Panc1 (cell line): ENCODE results near the gene PCSK5. TPM values are rescaled to one million over a fixed set of nuclear protein-coding genes. Genes with fewer than 3 reads are reported as not detected.

Experiments
- ATAC-seq: fragments of 200-7000 bp; cut with Tn5 transposase; 2 replicates; pipeline ENCODE4 v1.9.1; 2020; ENCODE audit warnings: mild to moderate bottlenecking, moderate library complexity
- BruUV-seq: library from RNA; stranded (reverse); fragments of 400-500 nt; replicated peaks from 2 replicates; lab custom pipeline; 2021; lab: Mats Ljungman, UMichigan
- CTCF ChIA-PET: fragments of 300-600 bp; sonication (Branson Sonifier 250); formaldehyde crosslinking; loops from one replicate; lab custom pipeline; 2022; ENCODE audit warnings: antibody characterized with exemption; lab: Charles Lee
- POLR2A ChIA-PET: fragments of 300-600 bp; sonication (Branson Sonifier 250); formaldehyde crosslinking; loops from one replicate; lab custom pipeline; 2022; ENCODE audit warnings: antibody characterized with exemption; lab: Charles Lee
- DNase-seq: peaks from one replicate; pipeline ENCODE4 v3.0.0-alpha.2; 2010; ENCODE audit warnings: low read depth, low spot score
- H3K27ac ChIP-seq: 2 replicates; pipeline ENCODE4 v1.5.1; 2011; ENCODE audit warnings: mild to moderate bottlenecking, low read length, inconsistent platforms
- H3K27me3 ChIP-seq: fragments of 200-500 bp; sonication (Bioruptor generic); 2 replicates; pipeline ENCODE4 v1.6.0; 2014; ENCODE audit warnings: low read length, inconsistent platforms; ENCODE audit not compliant: control insufficient read depth, insufficient read depth
- H3K36me3 ChIP-seq: fragments of 200-500 bp; sonication (Bioruptor generic); 2 replicates; pipeline ENCODE4 v1.5.1; 2014; ENCODE audit warnings: inconsistent platforms, mild to moderate bottlenecking, low read length, moderate library complexity; ENCODE audit not compliant: control insufficient read depth, insufficient read depth
- H3K4me1 ChIP-seq: 2 replicates; pipeline ENCODE4 v1.5.1; 2011; ENCODE audit warnings: inconsistent platforms, mild to moderate bottlenecking, low read length, moderate library complexity; ENCODE audit not compliant: control insufficient read depth, insufficient read depth
- H3K4me3 ChIP-seq, 2 experiments: 2 replicates each; pipeline ENCODE4 v1.5.1; 2011 to 2012; ENCODE audit warnings: low read depth in 2 of 2, low read length in 2 of 2, mild to moderate bottlenecking in 2 of 2, inconsistent platforms in 1 of 2, moderate library complexity in 1 of 2
- H3K9me3 ChIP-seq: fragments of 200-500 bp; sonication (Bioruptor generic); 2 replicates; pipeline ENCODE4 v1.5.1; 2014; ENCODE audit warnings: low read depth, mild to moderate bottlenecking, inconsistent platforms, low read length, moderate library complexity; ENCODE audit not compliant: control insufficient read depth, insufficient read depth
- POLR2AphosphoS5 ChIP-seq: IDR thresholded peaks from 2 replicates; pipeline ENCODE4 v1.6.1; 2012; ENCODE audit warnings: mild to moderate bottlenecking, low read depth, low read length, moderate library complexity
- REST ChIP-seq, 2 experiments: IDR thresholded peaks; 2 replicates each; pipeline ENCODE4 v1.6.1; 2011 to 2012; ENCODE audit warnings: low read depth in 2 of 2, control low read depth in 1 of 2, low read length in 1 of 2, mild to moderate bottlenecking in 1 of 2, moderate library complexity in 1 of 2; ENCODE audit not compliant: insufficient read depth in 1 of 2
- SIN3A ChIP-seq: IDR thresholded peaks from 2 replicates; pipeline ENCODE4 v1.6.1; 2012; ENCODE audit warnings: low read depth, mild to moderate bottlenecking, low read length, moderate library complexity, borderline replicate concordance; ENCODE audit not compliant: insufficient read depth
- TCF7L2 ChIP-seq: IDR thresholded peaks from 2 replicates; pipeline ENCODE4 v1.6.1; 2011; ENCODE audit warnings: mild to moderate bottlenecking, low read depth, low read length, inconsistent platforms
- in situ Hi-C: cut with HindIII; loops from 2 replicates; pipeline ENCODE4 v1.10.0; 2016; ENCODE audit warnings: low sequenced_read_pairs, low pct_unique_long_range_greater_than_20kb
- intact Hi-C: fragments of 100-400 bp; cut with micrococcal nuclease; formaldehyde crosslinking; loops from one replicate; pipeline ENCODE4 v1.10.0; 2022; ENCODE audit not compliant: unreplicated experiment
- total RNA-seq: library from RNA; stranded (reverse); gene quantifications from one replicate; pipeline ENCODE4 v1.2.1, GENCODE V29; 2021; ENCODE audit not compliant: unreplicated experiment
- TF ChIP-seq, protein P1 (sequence below): fragments of 450-650 bp; IDR thresholded peaks from 2 replicates; pipeline ENCODE4 v1.5.1; 2017; ENCODE audit warnings: mild to moderate bottlenecking

Gene PCSK5
- total RNA-seq, 1 experiment from 2014 or later, result 0.21 TPM

DNA sequence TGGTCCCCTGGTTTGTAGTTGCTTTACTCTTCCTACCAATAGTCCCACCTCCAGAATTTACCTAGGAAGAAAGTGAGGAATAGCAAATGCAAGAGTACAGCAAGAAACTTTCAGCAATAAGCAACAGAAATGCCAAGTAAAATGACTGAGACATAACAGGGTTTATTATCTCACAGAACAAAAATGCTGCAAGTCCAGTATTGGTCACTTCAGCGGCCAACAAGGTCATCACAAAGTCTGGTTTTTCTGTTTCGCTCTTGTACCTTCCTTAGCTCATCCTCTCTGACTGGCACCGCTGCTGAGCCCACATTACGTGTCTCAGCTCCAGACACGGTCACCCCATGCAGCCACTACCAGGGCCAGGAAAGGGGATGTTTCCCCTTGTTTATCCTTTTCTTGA lies 421.1 kb downstream of the PCSK5 start:
- Histone ChIP-seq H3K9me3 (no peaks in the 10 kb centered on the region), H3K4me3 (no peak overlapping the region), H3K36me3 (no peaks in the 10 kb centered on the region), H3K27ac (no peak overlapping the region), H3K27me3 (no peaks in the 10 kb centered on the region), H3K4me1 (no peaks in the 10 kb centered on the region)
- in situ Hi-C loops (no loop called here), intact Hi-C loops (no loop called here)
- ChIA-PET CTCF (no interaction called here), POLR2A (no interaction called here)
- TF ChIP-seq, protein P1, sequence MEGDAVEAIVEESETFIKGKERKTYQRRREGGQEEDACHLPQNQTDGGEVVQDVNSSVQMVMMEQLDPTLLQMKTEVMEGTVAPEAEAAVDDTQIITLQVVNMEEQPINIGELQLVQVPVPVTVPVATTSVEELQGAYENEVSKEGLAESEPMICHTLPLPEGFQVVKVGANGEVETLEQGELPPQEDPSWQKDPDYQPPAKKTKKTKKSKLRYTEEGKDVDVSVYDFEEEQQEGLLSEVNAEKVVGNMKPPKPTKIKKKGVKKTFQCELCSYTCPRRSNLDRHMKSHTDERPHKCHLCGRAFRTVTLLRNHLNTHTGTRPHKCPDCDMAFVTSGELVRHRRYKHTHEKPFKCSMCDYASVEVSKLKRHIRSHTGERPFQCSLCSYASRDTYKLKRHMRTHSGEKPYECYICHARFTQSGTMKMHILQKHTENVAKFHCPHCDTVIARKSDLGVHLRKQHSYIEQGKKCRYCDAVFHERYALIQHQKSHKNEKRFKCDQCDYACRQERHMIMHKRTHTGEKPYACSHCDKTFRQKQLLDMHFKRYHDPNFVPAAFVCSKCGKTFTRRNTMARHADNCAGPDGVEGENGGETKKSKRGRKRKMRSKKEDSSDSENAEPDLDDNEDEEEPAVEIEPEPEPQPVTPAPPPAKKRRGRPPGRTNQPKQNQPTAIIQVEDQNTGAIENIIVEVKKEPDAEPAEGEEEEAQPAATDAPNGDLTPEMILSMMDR, result no peak
- no peak for TF ChIP-seq POLR2AphosphoS5
- no peak for TF ChIP-seq TCF7L2
- TF ChIP-seq REST (IDR thresholded peaks at IDR 0.05; ENCODE audit: insufficient read depth in 1 of 2, low read depth in 2 of 2, low read length in 1 of 2), result no peak
- no peak for TF ChIP-seq SIN3A
- no TSS peak for BruUV-seq
- ATAC-seq, result no peak
- DNase-seq, result no peak

- Histone ChIP-seq H3K4me3 (no peak overlapping the region), H3K4me1 (no peaks in the 10 kb centered on the region), H3K27me3 (no peaks in the 10 kb centered on the region), H3K27ac (no peak overlapping the region), H3K36me3 (no peaks in the 10 kb centered on the region), H3K9me3 (no peaks in the 10 kb centered on the region)
- in situ Hi-C loops, result no loop called here
- POLR2A ChIA-PET, result no interaction called here
- intact Hi-C loops, result no loop called here
- BruUV-seq, result no TSS peak
- CTCF ChIA-PET, result no interaction called here
- ATAC-seq, result no peak
- TF ChIP-seq REST (IDR thresholded peaks at IDR 0.05; ENCODE audit: insufficient read depth in 1 of 2, low read depth in 2 of 2, low read length in 1 of 2) (no peak), POLR2AphosphoS5 (no peak), TCF7L2 (no peak), SIN3A (no peak)
- TF ChIP-seq, protein P1, result no peak
- no peak for DNase-seq
Observed at GRCh38 chr9:76313771-76314170, 423.3 kb downstream of the PCSK5 start.
